Smooth muscle cell (in vitro differentiated cells): ENCODE data around the gene SPTB. TPM values are rescaled to one million over a fixed set of nuclear protein-coding genes. Genes with fewer than 3 reads are reported as not detected.

Experiments
- DNase-seq: peaks from one replicate; lab custom pipeline; 2025; ENCODE audit not compliant: unreplicated experiment; lab: John Stamatoyannopoulos, UW
- H2AFZ ChIP-seq: fragments of 200-600 bp; sonication (generic); 2 replicates; pipeline ENCODE4 v1.6.0; 2016; ENCODE audit warnings: antibody characterized with exemption, low read depth, mild to moderate bottlenecking
- H3F3A ChIP-seq: fragments of 200-600 bp; sonication (generic); 2 replicates; pipeline ENCODE4 v1.6.0; 2017; ENCODE audit warnings: antibody characterized with exemption, low read depth
- H3K27ac ChIP-seq: fragments of 200-600 bp; sonication (generic); 2 replicates; pipeline ENCODE4 v1.5.1; 2016; ENCODE audit warnings: low read depth, mild to moderate bottlenecking
- H3K27me3 ChIP-seq: fragments of 200-600 bp; sonication (generic); 2 replicates; pipeline ENCODE4 v1.6.1; 2016; ENCODE audit warnings: low read depth, mild to moderate bottlenecking
- H3K36me3 ChIP-seq: fragments of 200-600 bp; sonication (generic); 2 replicates; pipeline ENCODE4 v1.5.1; 2016; ENCODE audit warnings: low read depth
- H3K4me1 ChIP-seq: fragments of 200-600 bp; sonication (generic); 2 replicates; pipeline ENCODE4 v1.5.1; 2016; ENCODE audit warnings: low read depth
- H3K4me2 ChIP-seq: fragments of 200-600 bp; sonication (generic); 2 replicates; pipeline ENCODE4 v1.6.0; 2016; ENCODE audit warnings: mild to moderate bottlenecking
- H3K4me3 ChIP-seq: fragments of 200-600 bp; sonication (generic); 2 replicates; pipeline ENCODE4 v1.5.1; 2016; ENCODE audit warnings: mild to moderate bottlenecking
- H3K79me2 ChIP-seq: fragments of 200-600 bp; sonication (generic); 2 replicates; pipeline ENCODE4 v1.6.0; 2016; ENCODE audit warnings: low read depth, mild to moderate bottlenecking
- H3K9ac ChIP-seq: fragments of 200-600 bp; sonication (generic); 2 replicates; pipeline ENCODE4 v1.6.0; 2016; ENCODE audit warnings: low read depth
- H3K9me3 ChIP-seq: fragments of 200-600 bp; sonication (generic); replicated peaks from 2 replicates; pipeline ENCODE4 v1.5.1; 2016; ENCODE audit warnings: low read depth
- H4K20me1 ChIP-seq: fragments of 200-600 bp; sonication (generic); 2 replicates; pipeline ENCODE4 v1.6.0; 2016; ENCODE audit warnings: low read depth
- WGBS: methylation state at CpG from one replicate; pipeline ENCODE4 v1.1.7; 2016; ENCODE audit warnings: low lambda C conversion rate; 5-methylcytosine and 5-hydroxymethylcytosine counted together
- polyA plus RNA-seq: library from polyadenylated mRNA; unstranded; fragments of >200 nt; fragmentation: Nextera tagmentation; extraction: Ambion mirVana; gene quantifications from 2 replicates; pipeline ENCODE4 v1.2.1, GENCODE V29; 2016
- total RNA-seq: library from RNA; depleted of rRNA; stranded (reverse); fragments of >200 nt; gene quantifications from 2 replicates; pipeline ENCODE4 v1.2.3, GENCODE V29; 2014
- TF ChIP-seq, protein P1 (sequence below): fragments of 200-600 bp; sonication (generic); IDR thresholded peaks from 2 replicates; pipeline ENCODE4 v1.5.1; 2017; ENCODE audit warnings: borderline replicate concordance, mild to moderate bottlenecking, antibody characterized with exemption; ENCODE audit not compliant: insufficient read depth, poor library complexity, severe bottlenecking

The SPTB gene
- total and polyA plus RNA-seq, 2 experiments from 2014 or later = 0.25 to 3.3 TPM

GRCh38 chr14:64891173-64891838 lies 11.6 kb upstream of the SPTB start:
- 90% methylated on average over 4 of the region's 4 CpGs for WGBS
- H3K79me2 ChIP-seq = no peaks in the 10 kb centered on the region
- no peaks in the 10 kb centered on the region for H3F3A ChIP-seq

GRCh38 chr14:64889352-64889751 lies 9.6 kb upstream of the SPTB start:
- H3K9me3 ChIP-seq = no peaks in the 10 kb centered on the region
- no peaks in the 10 kb centered on the region for H4K20me1 ChIP-seq
- no peak overlapping the region for H3K27ac ChIP-seq
- no peaks in the 10 kb centered on the region for H3K36me3 ChIP-seq
- no peaks in the 10 kb centered on the region for H3K79me2 ChIP-seq
- H3F3A ChIP-seq = no peaks in the 10 kb centered on the region
- DNase-seq = no peak
- peaks cover 31% of the 10 kb centered on the region for H3K27me3 ChIP-seq
- WGBS = 88% methylated on average over 6 of the region's 6 CpGs
- H3K4me1 ChIP-seq = no peaks in the 10 kb centered on the region
- no peak overlapping the region for H3K4me3 ChIP-seq
- H3K4me2 ChIP-seq = no peak overlapping the region
- no peak overlapping the region for H3K9ac ChIP-seq
- no peak overlapping the region for H2AFZ ChIP-seq
- TF ChIP-seq, protein P1, sequence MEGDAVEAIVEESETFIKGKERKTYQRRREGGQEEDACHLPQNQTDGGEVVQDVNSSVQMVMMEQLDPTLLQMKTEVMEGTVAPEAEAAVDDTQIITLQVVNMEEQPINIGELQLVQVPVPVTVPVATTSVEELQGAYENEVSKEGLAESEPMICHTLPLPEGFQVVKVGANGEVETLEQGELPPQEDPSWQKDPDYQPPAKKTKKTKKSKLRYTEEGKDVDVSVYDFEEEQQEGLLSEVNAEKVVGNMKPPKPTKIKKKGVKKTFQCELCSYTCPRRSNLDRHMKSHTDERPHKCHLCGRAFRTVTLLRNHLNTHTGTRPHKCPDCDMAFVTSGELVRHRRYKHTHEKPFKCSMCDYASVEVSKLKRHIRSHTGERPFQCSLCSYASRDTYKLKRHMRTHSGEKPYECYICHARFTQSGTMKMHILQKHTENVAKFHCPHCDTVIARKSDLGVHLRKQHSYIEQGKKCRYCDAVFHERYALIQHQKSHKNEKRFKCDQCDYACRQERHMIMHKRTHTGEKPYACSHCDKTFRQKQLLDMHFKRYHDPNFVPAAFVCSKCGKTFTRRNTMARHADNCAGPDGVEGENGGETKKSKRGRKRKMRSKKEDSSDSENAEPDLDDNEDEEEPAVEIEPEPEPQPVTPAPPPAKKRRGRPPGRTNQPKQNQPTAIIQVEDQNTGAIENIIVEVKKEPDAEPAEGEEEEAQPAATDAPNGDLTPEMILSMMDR = no peak

More at GRCh38 chr14:64891173-64891838, 11.6 kb upstream of the SPTB start:
- TF ChIP-seq, protein P1 = no peak
- no peaks in the 10 kb centered on the region for H3K4me1 ChIP-seq
- DNase-seq = no peak
- H3K9me3 ChIP-seq = no peaks in the 10 kb centered on the region
- no peak overlapping the region for H3K4me2 ChIP-seq
- H4K20me1 ChIP-seq = no peaks in the 10 kb centered on the region
- no peak overlapping the region for H3K9ac ChIP-seq
- no peak overlapping the region for H3K27ac ChIP-seq
- H2AFZ ChIP-seq = no peak overlapping the region
- no peaks in the 10 kb centered on the region for H3K36me3 ChIP-seq
- H3K4me3 ChIP-seq = no peak overlapping the region
- H3K27me3 ChIP-seq = peaks cover 17% of the 10 kb centered on the region

DNA sequence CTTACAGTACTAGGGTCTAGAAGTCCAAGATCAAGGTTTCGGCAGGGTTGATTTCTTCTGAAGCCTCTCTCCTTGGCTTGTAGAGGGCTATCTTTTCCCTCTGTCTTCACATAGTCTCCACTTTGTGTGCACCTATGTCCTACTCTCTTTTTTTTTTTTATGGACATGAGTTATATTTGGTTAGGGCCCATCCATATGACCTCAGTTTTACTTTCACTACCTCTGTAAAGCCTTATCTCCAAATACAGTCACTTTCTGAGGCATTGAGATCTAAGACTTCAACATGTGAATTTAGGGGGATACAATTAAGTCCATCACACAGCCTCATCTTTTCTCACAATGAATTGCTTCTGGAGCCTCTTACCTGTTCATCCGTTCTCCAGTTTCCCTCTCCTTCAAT lies 5.9 kb upstream of the SPTB start:
- 98% methylated on average over 2 of the region's 2 CpGs for WGBS
- TF ChIP-seq, protein P1 = no peak
- Histone ChIP-seq H3K27ac (no peak overlapping the region), H3K9me3 (no peaks in the 10 kb centered on the region), H3K79me2 (no peaks in the 10 kb centered on the region), H3F3A (no peaks in the 10 kb centered on the region), H3K4me1 (no peaks in the 10 kb centered on the region), H3K9ac (no peak overlapping the region), H3K4me2 (no peak overlapping the region), H3K4me3 (no peak overlapping the region), H2AFZ (no peak overlapping the region), H4K20me1 (no peaks in the 10 kb centered on the region), H3K36me3 (no peaks in the 10 kb centered on the region), H3K27me3 (peaks cover 69% of the 10 kb centered on the region)
- DNase-seq = no peak
